Measurements from ENCODE around the gene SPAG9. TPM values are rescaled to one million over a fixed set of nuclear protein-coding genes. Genes with fewer than 3 reads are reported as not detected.

The SPAG9 gene
- total RNA-seq, 1 experiment from 2014 or later = 144 TPM

DNA sequence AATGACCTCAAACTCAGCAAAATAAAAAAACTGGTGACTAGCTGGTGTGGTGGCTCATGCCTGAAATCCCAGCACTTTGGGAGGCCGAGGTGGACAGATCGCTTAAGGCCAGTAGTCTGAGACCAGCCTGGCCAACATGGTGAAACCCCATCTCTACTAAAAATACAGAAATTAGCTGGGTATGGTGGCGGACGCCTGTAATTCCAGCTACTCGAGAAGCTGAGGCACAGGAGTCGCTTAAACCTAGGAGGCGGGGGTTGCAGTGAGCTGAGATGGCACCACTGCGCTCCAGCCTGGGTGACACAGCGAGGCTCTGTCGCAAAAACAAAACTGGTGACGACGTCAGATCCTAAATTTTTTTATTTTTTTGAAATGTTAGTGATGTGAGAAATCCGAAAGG is 172.0 kb downstream of the SPAG9 start:
- ChIA-PET CTCF (interaction anchor here (0.6 to 3.6 kb wide), 4 partner anchors 93 to 470 kb away, joined by 4 to 33 read pairs (median 7); no protein-coding TSS in a partner anchor), POLR2A (interaction anchor here (0.6 to 3.2 kb wide), 2 partner anchors 83 to 85 kb away, joined by 16 to 30 read pairs; partner anchors contain the start of gene TOB1)
- in situ Hi-C loops (cut with HindIII; ENCODE audit: low pct_unique_long_range_greater_than_20kb, low sequenced_read_pairs) (no loop called here), intact Hi-C loops (cut with micrococcal nuclease; ENCODE audit: unreplicated experiment) (no loop called here)
- H3K27ac ChIP-seq (ENCODE audit: low read length) = peak overlapping the region; percentile 87
- no peaks in the 10 kb centered on the region for H3K36me3 ChIP-seq (ENCODE audit: control insufficient read depth, insufficient read depth, low read length)
- H3K4me1 ChIP-seq (ENCODE audit: control insufficient read depth, insufficient read depth, low read length) = peaks cover 61% of the 10 kb centered on the region
- no peak overlapping the region for H3K4me3 ChIP-seq (ENCODE audit: low read depth in 2 of 2, low read length in 2 of 2)
- TF ChIP-seq, protein P1, sequence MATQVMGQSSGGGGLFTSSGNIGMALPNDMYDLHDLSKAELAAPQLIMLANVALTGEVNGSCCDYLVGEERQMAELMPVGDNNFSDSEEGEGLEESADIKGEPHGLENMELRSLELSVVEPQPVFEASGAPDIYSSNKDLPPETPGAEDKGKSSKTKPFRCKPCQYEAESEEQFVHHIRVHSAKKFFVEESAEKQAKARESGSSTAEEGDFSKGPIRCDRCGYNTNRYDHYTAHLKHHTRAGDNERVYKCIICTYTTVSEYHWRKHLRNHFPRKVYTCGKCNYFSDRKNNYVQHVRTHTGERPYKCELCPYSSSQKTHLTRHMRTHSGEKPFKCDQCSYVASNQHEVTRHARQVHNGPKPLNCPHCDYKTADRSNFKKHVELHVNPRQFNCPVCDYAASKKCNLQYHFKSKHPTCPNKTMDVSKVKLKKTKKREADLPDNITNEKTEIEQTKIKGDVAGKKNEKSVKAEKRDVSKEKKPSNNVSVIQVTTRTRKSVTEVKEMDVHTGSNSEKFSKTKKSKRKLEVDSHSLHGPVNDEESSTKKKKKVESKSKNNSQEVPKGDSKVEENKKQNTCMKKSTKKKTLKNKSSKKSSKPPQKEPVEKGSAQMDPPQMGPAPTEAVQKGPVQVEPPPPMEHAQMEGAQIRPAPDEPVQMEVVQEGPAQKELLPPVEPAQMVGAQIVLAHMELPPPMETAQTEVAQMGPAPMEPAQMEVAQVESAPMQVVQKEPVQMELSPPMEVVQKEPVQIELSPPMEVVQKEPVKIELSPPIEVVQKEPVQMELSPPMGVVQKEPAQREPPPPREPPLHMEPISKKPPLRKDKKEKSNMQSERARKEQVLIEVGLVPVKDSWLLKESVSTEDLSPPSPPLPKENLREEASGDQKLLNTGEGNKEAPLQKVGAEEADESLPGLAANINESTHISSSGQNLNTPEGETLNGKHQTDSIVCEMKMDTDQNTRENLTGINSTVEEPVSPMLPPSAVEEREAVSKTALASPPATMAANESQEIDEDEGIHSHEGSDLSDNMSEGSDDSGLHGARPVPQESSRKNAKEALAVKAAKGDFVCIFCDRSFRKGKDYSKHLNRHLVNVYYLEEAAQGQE (IDR thresholded peaks at IDR 0.05; ENCODE audit: insufficient read depth in 1 of 2, low read depth in 2 of 2, low read length in 1 of 2) = no peak
- TF ChIP-seq, protein P2, sequence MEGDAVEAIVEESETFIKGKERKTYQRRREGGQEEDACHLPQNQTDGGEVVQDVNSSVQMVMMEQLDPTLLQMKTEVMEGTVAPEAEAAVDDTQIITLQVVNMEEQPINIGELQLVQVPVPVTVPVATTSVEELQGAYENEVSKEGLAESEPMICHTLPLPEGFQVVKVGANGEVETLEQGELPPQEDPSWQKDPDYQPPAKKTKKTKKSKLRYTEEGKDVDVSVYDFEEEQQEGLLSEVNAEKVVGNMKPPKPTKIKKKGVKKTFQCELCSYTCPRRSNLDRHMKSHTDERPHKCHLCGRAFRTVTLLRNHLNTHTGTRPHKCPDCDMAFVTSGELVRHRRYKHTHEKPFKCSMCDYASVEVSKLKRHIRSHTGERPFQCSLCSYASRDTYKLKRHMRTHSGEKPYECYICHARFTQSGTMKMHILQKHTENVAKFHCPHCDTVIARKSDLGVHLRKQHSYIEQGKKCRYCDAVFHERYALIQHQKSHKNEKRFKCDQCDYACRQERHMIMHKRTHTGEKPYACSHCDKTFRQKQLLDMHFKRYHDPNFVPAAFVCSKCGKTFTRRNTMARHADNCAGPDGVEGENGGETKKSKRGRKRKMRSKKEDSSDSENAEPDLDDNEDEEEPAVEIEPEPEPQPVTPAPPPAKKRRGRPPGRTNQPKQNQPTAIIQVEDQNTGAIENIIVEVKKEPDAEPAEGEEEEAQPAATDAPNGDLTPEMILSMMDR (IDR thresholded peaks at IDR 0.05) = no peak
- TF ChIP-seq SIN3A (IDR thresholded peaks at IDR 0.05; ENCODE audit: borderline replicate concordance, insufficient read depth, low read depth, low read length) (no peak), TCF7L2 (IDR thresholded peaks at IDR 0.05; ENCODE audit: low read depth, low read length) (no peak), POLR2AphosphoS5 (IDR thresholded peaks at IDR 0.05; ENCODE audit: low read depth, low read length) (no peak)
- H3K27me3 ChIP-seq (ENCODE audit: control insufficient read depth, insufficient read depth, low read length) = no peaks in the 10 kb centered on the region
- no peak for ATAC-seq
- BruUV-seq (replicated peaks) = no TSS peak
- no peaks in the 10 kb centered on the region for H3K9me3 ChIP-seq (ENCODE audit: control insufficient read depth, insufficient read depth, low read depth, low read length)
- no peak for DNase-seq (ENCODE audit: low read depth, low spot score)

DNA sequence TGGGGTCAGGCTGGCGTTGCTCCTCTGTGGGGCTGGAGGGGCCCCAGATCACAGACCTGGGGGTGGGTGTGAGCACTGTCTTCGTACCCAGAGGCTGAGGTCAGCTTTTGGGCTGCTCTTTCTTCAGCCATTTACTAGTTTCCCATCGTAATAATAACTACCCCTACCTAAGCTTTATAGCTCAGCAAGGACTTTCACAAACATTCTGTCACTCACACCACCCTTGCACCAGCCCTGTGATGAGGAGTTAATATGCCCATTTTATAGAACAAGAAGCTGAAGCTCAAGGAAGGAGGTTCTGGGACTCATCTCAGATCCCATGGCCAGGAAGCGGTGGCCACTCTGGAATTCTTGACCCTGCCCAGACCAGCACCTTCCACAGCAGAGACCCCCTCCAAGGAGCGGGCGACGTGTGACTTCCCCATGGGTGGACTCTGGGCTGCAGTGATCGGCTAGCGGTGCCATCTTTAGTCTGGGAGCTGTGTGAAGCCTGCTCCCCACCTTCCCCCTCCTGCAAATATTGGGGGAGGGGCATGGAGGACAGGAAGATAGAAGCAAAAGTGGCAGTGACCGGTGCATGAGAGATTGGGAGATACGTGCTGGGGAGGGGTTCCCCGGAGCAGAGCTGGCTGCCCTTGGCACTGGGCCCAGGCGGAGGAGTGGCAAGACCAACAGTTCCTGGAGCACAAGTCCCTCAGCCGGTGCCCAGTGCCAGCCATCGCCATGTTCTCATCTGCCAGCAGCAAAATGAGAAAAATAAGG is 172.7 kb downstream of the SPAG9 start:
- no peak overlapping the region for H3K4me3 ChIP-seq (ENCODE audit: low read depth in 2 of 2, low read length in 2 of 2)
- H3K27ac ChIP-seq (ENCODE audit: low read length) = peak overlapping the region; percentile 87
- POLR2A ChIA-PET = interaction anchor here (0.6 to 3.2 kb wide), 3 partner anchors 82 to 307 kb away, joined by 3 to 30 read pairs (median 12); partner anchors contain the start of gene TOB1
- intact Hi-C loops (cut with micrococcal nuclease; ENCODE audit: unreplicated experiment) (no loop called here), in situ Hi-C loops (cut with HindIII; ENCODE audit: low pct_unique_long_range_greater_than_20kb, low sequenced_read_pairs) (no loop called here)
- DNase-seq (ENCODE audit: low read depth, low spot score) (no peak), ATAC-seq (no peak)
- H3K9me3 ChIP-seq (ENCODE audit: control insufficient read depth, insufficient read depth, low read depth, low read length) = no peaks in the 10 kb centered on the region
- no TSS peak for BruUV-seq (replicated peaks)
- CTCF ChIA-PET = interaction anchor here (0.6 to 3.6 kb wide), 3 partner anchors 51 to 95 kb away, joined by 4 to 33 read pairs (median 5); no protein-coding TSS in a partner anchor
- H3K27me3 ChIP-seq (ENCODE audit: control insufficient read depth, insufficient read depth, low read length) = no peaks in the 10 kb centered on the region
- peaks cover 65% of the 10 kb centered on the region for H3K4me1 ChIP-seq (ENCODE audit: control insufficient read depth, insufficient read depth, low read length)
- no peaks in the 10 kb centered on the region for H3K36me3 ChIP-seq (ENCODE audit: control insufficient read depth, insufficient read depth, low read length)
- TF ChIP-seq TCF7L2 (IDR thresholded peaks at IDR 0.05; ENCODE audit: low read depth, low read length) (no peak), SIN3A (IDR thresholded peaks at IDR 0.05; ENCODE audit: borderline replicate concordance, insufficient read depth, low read depth, low read length) (no peak), POLR2AphosphoS5 (IDR thresholded peaks at IDR 0.05; ENCODE audit: low read depth, low read length) (no peak)
- TF ChIP-seq, protein P1 (IDR thresholded peaks at IDR 0.05; ENCODE audit: insufficient read depth in 1 of 2, low read depth in 2 of 2, low read length in 1 of 2) = no peak
- TF ChIP-seq, protein P2 (IDR thresholded peaks at IDR 0.05) = no peak

Data from Panc1 (cell line).